Fibroblast of upper back skin (primary cell): Measurements from ENCODE around the gene MAD1L1.
A peak's percentile ranks its signal among the peaks of the same experiment; 100 is the strongest.

Experiments used
- DNase-seq: peaks from one replicate; pipeline ENCODE4 v3.0.0-alpha.2; 2013

MAD1L1 gene

GRCh38 chr7:2217206-2217605, 15.5 kb downstream of the MAD1L1 start:
- DNase-seq = no peak

- DNase-seq = no peak
These were observed 16.9 kb downstream of the MAD1L1 start for GRCh38 chr7:2215851-2216250.

GRCh38 chr7:2214636-2215035, 18.1 kb downstream of the MAD1L1 start:
- no peak for DNase-seq

- DNase-seq = no peak
These were observed 19.1 kb downstream of the MAD1L1 start for GRCh38 chr7:2213551-2214215.

- no peak for DNase-seq
These were observed 19.8 kb downstream of the MAD1L1 start for GRCh38 chr7:2212906-2213305.

GRCh38 chr7:2211926-2212325, 20.8 kb downstream of the MAD1L1 start:
- no peak for DNase-seq

- DNase-seq = no peak
These were observed 21.4 kb downstream of the MAD1L1 start for GRCh38 chr7:2211259-2211880.

- DNase-seq = no peak
These were observed 22.0 kb downstream of the MAD1L1 start for GRCh38 chr7:2210551-2211258.

GRCh38 chr7:2209961-2210323, 22.8 kb downstream of the MAD1L1 start:
- no peak for DNase-seq

- peak; percentile 76 for DNase-seq
These were observed 23.4 kb downstream of the MAD1L1 start for GRCh38 chr7:2209146-2209960.

GRCh38 chr7:2208712-2209111, 24.0 kb downstream of the MAD1L1 start:
- DNase-seq = no peak

GRCh38 chr7:2205036-2205780, 27.5 kb downstream of the MAD1L1 start:
- DNase-seq = no peak

- DNase-seq = no peak
These were observed 28.3 kb downstream of the MAD1L1 start for GRCh38 chr7:2204446-2204845.

- peak; percentile 26 for DNase-seq
These were observed 28.9 kb downstream of the MAD1L1 start for GRCh38 chr7:2203766-2204300.

GRCh38 chr7:2202901-2203765, 29.6 kb downstream of the MAD1L1 start:
- peak; percentile 5 for DNase-seq

GRCh38 chr7:2202361-2202761, 30.4 kb downstream of the MAD1L1 start:
- DNase-seq = no peak

- DNase-seq = peak; percentile 3
These were observed 30.9 kb downstream of the MAD1L1 start for GRCh38 chr7:2201686-2202360.

GRCh38 chr7:2201128-2201527, 31.6 kb downstream of the MAD1L1 start:
- DNase-seq = no peak

- DNase-seq = no peak
These were observed 32.2 kb downstream of the MAD1L1 start for GRCh38 chr7:2200584-2200980.

GRCh38 chr7:2199956-2200583, 32.7 kb downstream of the MAD1L1 start:
- DNase-seq = no peak
